Naive thymus-derived CD8-positive, alpha-beta T cell (primary cell): ENCODE results near the gene PSMD8. TPM values are rescaled to one million over a fixed set of nuclear protein-coding genes. Genes with fewer than 3 reads are reported as not detected.
A peak's percentile ranks its signal among the peaks of the same experiment; 100 is the strongest.

Source experiments
- ATAC-seq, 2 donors: fragments of 150-1000 bp; cut with Tn5 transposase in 1 of 2; sonication (Bioruptor Pico), chemical (Tn5 transposase) in 1 of 2; 1 replicate in 1 of 2; 2 replicates in 1 of 2; pipeline ENCODE4 v1.10.0; 2021; ENCODE audit warnings: mild to moderate bottlenecking in 2 of 2, moderate library complexity in 2 of 2
- POLR2A ChIA-PET: fragments of 350-600 bp; sonication (Branson Sonifier 250); formaldehyde crosslinking; loops from one replicate; lab custom pipeline; 2021; ENCODE audit warnings: antibody characterized with exemption; lab: Charles Lee
- DNase-seq, 10 donors: peaks; one replicate each; pipeline versions ENCODE4 v3.0.0 to v3.0.0-alpha.2; 2020 to 2022
- H3K27ac Mint-ChIP-seq, 10 donors: one replicate each; pipeline ENCODE4 v1.8.0; 2020 to 2022; ENCODE audit warnings: mild to moderate bottlenecking in 10 of 10, mixed read lengths in 10 of 10, moderate library complexity in 4 of 10, inconsistent platforms in 1 of 10
- H3K27me3 Mint-ChIP-seq, 5 donors: one replicate each; pipeline ENCODE4 v1.8.0; 2021 to 2022; ENCODE audit warnings: mixed read lengths in 5 of 5
- H3K36me3 Mint-ChIP-seq, 3 donors: one replicate each; pipeline ENCODE4 v1.8.0; 2020 to 2022; ENCODE audit warnings: mixed read lengths in 3 of 3, mild to moderate bottlenecking in 2 of 3, inconsistent platforms in 1 of 3
- H3K4me1 Mint-ChIP-seq, 4 donors: one replicate each; pipeline ENCODE4 v1.8.0; 2021 to 2022; ENCODE audit warnings: mixed read lengths in 4 of 4
- H3K4me3 Mint-ChIP-seq, 10 donors: one replicate each; pipeline ENCODE4 v1.8.0; 2020 to 2022; ENCODE audit warnings: mild to moderate bottlenecking in 10 of 10, mixed read lengths in 10 of 10, moderate library complexity in 6 of 10, inconsistent platforms in 1 of 10
- H3K9me3 Mint-ChIP-seq, 9 donors: one replicate each; pipeline ENCODE4 v1.8.0; 2020 to 2022; ENCODE audit warnings: mixed read lengths in 9 of 9, mild to moderate bottlenecking in 3 of 9, inconsistent platforms in 1 of 9, moderate library complexity in 1 of 9
- polyA plus RNA-seq, 3 donors: library from polyadenylated mRNA; unstranded; fragments of 300-500 nt; fragmentation: Illumina TruSeq; gene quantifications; one replicate each; pipeline ENCODE4 v1.2.3, GENCODE V29; 2021
- total RNA-seq, 8 experiments: library from RNA in 2 of 8; stranded (reverse) in 2 of 8; gene quantifications; one replicate each; pipeline ENCODE4 v1.2.3 and lab custom pipeline; 2021 to 2026

The PSMD8 gene
- total and polyA plus RNA-seq, 5 experiments from 2014 or later, result 73.8 to 139 (median 137) TPM

DNA sequence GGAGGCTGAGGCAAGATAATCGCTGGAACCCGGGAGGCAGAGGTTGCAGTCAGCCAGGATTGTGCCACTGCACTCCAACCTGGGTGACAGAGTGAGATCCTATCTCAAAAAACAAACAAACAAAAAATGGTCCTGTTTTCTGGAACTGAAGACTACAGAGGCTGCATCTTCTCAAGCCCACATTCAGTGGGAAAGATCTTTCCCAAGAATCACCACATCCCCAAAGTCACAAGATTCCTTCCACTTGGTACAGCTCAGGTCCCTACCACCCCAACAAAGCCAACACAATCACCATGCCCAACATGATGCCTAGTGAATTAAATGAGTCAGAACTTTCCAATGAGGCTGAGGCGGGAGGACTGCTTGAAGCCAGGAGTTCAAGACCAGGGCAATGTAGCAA, 23.5 kb upstream of the PSMD8 start:
- Mint-ChIP-seq H3K36me3 (peaks cover 0 to 3% (median 0%) of the 10 kb centered on the region in 3 donors), H3K4me1 (peaks cover 0 to 3% (median 0%) of the 10 kb centered on the region in 4 donors), H3K27ac (no peak overlapping the region), H3K9me3 (no peaks in the 10 kb centered on the region), H3K27me3 (peaks cover 0 to 1% (median 0%) of the 10 kb centered on the region in 5 donors), H3K4me3 (no peak overlapping the region)
- POLR2A ChIA-PET, result interaction anchor here (1.2 kb wide), 1 partner anchor 37 kb away, joined by 3 read pairs; the partner anchor contains the start of gene GGN
- DNase-seq (no peak), ATAC-seq (no peak)

GRCh38 chr19:38351865-38352395, 22.4 kb upstream of the PSMD8 start:
- Mint-ChIP-seq H3K4me1 (peaks cover 0 to 2% (median 0%) of the 10 kb centered on the region in 4 donors), H3K27me3 (peaks cover 0 to 2% (median 0%) of the 10 kb centered on the region in 5 donors), H3K36me3 (no peaks in the 10 kb centered on the region), H3K27ac (peak overlapping the region in 1 of 10 donors; percentile 17), H3K4me3 (no peak overlapping the region), H3K9me3 (no peaks in the 10 kb centered on the region)
- ATAC-seq (no peak), DNase-seq (no peak)
- POLR2A ChIA-PET, result interaction anchor here (0.7 to 1.2 kb wide), 2 partner anchors 36 to 160 kb away, joined by 3 read pairs; partner anchors contain the start of gene GGN

DNA sequence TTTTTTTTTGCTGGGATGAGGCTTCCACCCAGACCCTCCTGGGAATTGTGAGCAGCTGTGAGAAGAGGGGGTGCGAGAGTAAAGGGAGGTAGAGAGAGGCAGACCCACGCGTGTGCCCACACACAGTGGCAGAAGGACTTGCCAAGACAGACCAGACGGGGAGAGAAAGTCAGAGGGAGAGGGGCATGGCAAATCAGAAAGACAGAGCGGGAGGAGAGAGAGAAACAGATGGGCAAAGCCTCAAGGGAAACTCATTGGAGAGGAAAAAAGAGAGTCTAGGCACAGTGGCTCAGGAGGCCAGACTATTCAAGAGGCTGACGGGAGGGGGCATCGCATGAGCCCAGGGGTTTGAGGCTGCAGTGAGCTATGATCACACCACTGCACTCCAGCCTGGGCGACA, 21.8 kb upstream of the PSMD8 start:
- H3K9me3 Mint-ChIP-seq, result no peaks in the 10 kb centered on the region
- H3K4me1 Mint-ChIP-seq, result peaks cover 0 to 2% (median 0%) of the 10 kb centered on the region in 4 donors
- no peak overlapping the region for H3K27ac Mint-ChIP-seq
- no peak for DNase-seq
- peaks cover 0 to 2% (median 0%) of the 10 kb centered on the region in 5 donors for H3K27me3 Mint-ChIP-seq
- H3K4me3 Mint-ChIP-seq, result no peak overlapping the region
- ATAC-seq, result no peak
- POLR2A ChIA-PET, result no interaction called here
- H3K36me3 Mint-ChIP-seq, result no peaks in the 10 kb centered on the region

GRCh38 chr19:38355728-38356725, 18.3 kb upstream of the PSMD8 start:
- POLR2A ChIA-PET, result no interaction called here
- H3K36me3 Mint-ChIP-seq, result no peaks in the 10 kb centered on the region
- H3K27ac Mint-ChIP-seq, result peak overlapping the region in 2 of 10 donors; percentile 36 to 44
- no peaks in the 10 kb centered on the region for H3K9me3 Mint-ChIP-seq
- no peak for ATAC-seq
- H3K4me3 Mint-ChIP-seq, result no peak overlapping the region
- DNase-seq, result no peak
- peaks cover 3 to 11% (median 6%) of the 10 kb centered on the region in 4 donors for H3K4me1 Mint-ChIP-seq
- H3K27me3 Mint-ChIP-seq, result peaks cover 0 to 7% (median 2%) of the 10 kb centered on the region in 5 donors

- no peak overlapping the region for H3K27ac Mint-ChIP-seq
- peaks cover 0 to 10% (median 2%) of the 10 kb centered on the region in 5 donors for H3K27me3 Mint-ChIP-seq
- H3K4me3 Mint-ChIP-seq, result no peak overlapping the region
- no peak for ATAC-seq
- DNase-seq, result no peak
- POLR2A ChIA-PET, result no interaction called here
- peaks cover 10 to 18% (median 12%) of the 10 kb centered on the region in 4 donors for H3K4me1 Mint-ChIP-seq
- no peaks in the 10 kb centered on the region for H3K36me3 Mint-ChIP-seq
- no peaks in the 10 kb centered on the region for H3K9me3 Mint-ChIP-seq
Measured at GRCh38 chr19:38358071-38358470, 16.3 kb upstream of the PSMD8 start.

- H3K4me1 Mint-ChIP-seq, result peaks cover 12 to 18% (median 13%) of the 10 kb centered on the region in 4 donors
- no peaks in the 10 kb centered on the region for H3K36me3 Mint-ChIP-seq
- peaks cover 0 to 10% (median 2%) of the 10 kb centered on the region in 5 donors for H3K27me3 Mint-ChIP-seq
- POLR2A ChIA-PET, result interaction anchor here (0.6 to 1.0 kb wide), 2 partner anchors 10 to 161 kb away, joined by 3 read pairs; no protein-coding TSS in a partner anchor
- peak overlapping the region in 1 of 10 donors; percentile 59 for H3K27ac Mint-ChIP-seq
- DNase-seq (no peak), ATAC-seq (no peak)
- no peaks in the 10 kb centered on the region for H3K9me3 Mint-ChIP-seq
- peak overlapping the region in 6 of 10 donors; percentile 22 to 86 (median 68) for H3K4me3 Mint-ChIP-seq
Measured at GRCh38 chr19:38359242-38360021, 14.9 kb upstream of the PSMD8 start.

DNA sequence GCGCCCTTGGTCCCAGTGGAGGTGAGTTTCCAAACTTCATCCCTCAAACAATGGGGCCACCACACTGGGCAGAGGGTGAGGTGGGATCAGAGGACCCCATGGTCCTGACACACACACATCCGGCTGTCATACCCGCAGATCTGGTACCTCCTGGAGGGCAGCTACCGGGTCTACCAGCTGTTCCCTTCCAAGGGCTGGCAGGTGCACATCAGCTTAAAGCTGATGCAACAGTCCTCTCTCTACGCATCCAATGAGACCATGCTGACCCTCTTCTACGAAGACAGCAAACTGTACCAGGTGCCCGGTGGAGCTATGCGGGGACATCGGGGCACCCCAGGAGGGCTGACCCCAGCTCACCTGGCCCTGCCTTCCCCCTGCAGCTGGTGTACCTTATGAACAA, 14.0 kb upstream of the PSMD8 start:
- H3K4me3 Mint-ChIP-seq, result peak overlapping the region in 8 of 10 donors; percentile 68 to 90 (median 85)
- no peaks in the 10 kb centered on the region for H3K9me3 Mint-ChIP-seq
- DNase-seq (no peak), ATAC-seq (no peak)
- H3K27ac Mint-ChIP-seq, result peak overlapping the region in 2 of 10 donors; percentile 48 to 75
- H3K4me1 Mint-ChIP-seq, result peaks cover 12 to 18% (median 13%) of the 10 kb centered on the region in 4 donors
- H3K27me3 Mint-ChIP-seq, result peaks cover 0 to 10% (median 2%) of the 10 kb centered on the region in 5 donors
- no peaks in the 10 kb centered on the region for H3K36me3 Mint-ChIP-seq
- POLR2A ChIA-PET, result interaction anchor here (0.6 to 1.0 kb wide), 2 partner anchors 9 to 95 kb away, joined by 3 read pairs; no protein-coding TSS in a partner anchor

DNA sequence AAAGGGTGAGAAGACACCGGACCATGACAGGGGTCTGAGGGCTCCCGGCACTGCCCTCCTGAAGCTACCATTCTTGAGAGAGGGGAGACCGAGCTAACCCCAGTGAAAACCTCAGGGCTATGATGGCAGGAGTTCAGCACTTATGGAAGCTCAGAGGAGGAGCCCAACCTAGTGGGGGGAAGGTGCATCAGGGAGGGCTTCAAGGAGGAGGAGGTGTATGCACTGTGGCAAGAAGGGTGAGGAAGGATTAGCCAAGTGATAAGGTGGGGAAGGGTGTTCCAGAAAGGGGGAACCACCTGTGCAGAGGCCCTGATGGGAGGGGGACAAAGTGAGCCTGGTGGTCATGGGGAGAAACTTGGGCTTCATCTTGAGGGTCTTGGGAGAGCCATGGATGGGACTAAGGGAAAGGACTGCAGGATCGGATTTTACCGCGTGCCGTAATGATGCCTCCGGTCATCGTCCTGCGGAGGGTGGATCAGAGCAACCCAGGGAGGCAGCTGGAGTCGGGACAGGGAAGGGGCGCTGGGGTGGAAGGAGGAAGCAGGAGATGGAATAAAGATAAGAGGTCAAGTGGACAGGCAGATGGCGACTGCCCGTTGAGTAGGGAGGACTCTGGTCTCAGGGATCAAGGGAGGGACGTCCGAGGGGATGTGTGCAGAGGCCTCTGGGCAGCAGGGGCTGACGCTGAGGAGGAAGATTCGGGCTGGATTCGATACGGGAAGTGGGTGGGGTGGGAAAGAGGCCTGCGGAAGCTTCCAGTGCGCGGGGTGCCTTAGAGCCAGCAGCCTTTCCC, 13.3 kb upstream of the PSMD8 start:
- no peaks in the 10 kb centered on the region for H3K36me3 Mint-ChIP-seq
- no peak for DNase-seq
- POLR2A ChIA-PET, result interaction anchor here (0.5 to 1.0 kb wide), 3 partner anchors 8 to 117 kb away, joined by 3 read pairs; no protein-coding TSS in a partner anchor

DNA sequence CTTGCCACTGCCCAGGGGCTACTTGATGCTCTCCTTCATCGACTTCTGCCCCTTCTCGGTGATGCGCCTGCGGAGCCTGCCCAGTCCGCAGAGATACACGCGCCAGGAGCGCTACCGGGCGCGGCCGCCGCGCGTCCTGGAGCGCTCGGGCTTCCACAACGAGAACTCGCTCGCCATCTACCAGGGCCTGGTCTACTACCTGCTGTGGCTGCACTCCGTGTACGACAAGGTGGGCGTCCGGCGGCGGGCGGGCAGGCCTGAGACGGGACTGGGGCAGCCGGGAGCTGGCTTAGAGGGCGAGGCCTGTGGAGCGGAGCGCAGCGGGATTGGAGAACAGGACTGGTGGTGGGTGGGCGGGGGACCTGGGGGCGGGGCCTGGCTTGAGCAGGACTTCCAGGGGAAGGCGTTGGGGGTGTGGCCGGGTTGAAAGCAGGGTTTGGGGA, 12.7 kb upstream of the PSMD8 start:
- peak; percentile 30 to 71 (median 40) for DNase-seq
- peak; percentile 75 to 80 for ATAC-seq
- Mint-ChIP-seq H3K27ac (no peak overlapping the region), H3K27me3 (peaks cover 0 to 13% (median 2%) of the 10 kb centered on the region in 5 donors), H3K4me1 (peaks cover 12 to 18% (median 13%) of the 10 kb centered on the region in 4 donors), H3K9me3 (no peaks in the 10 kb centered on the region), H3K36me3 (no peaks in the 10 kb centered on the region), H3K4me3 (peak overlapping the region; percentile 68 to 90 (median 84))
- POLR2A ChIA-PET, result interaction anchor here (0.5 kb wide), 1 partner anchor 118 kb away, joined by 3 read pairs; no protein-coding TSS in a partner anchor

More for the DNA sequence above, 13.3 kb upstream of the PSMD8 start:
- peaks cover 0 to 11% (median 0%) of the 10 kb centered on the region in 5 donors for H3K27me3 Mint-ChIP-seq
- H3K4me1 Mint-ChIP-seq, result peaks cover 12 to 18% (median 13%) of the 10 kb centered on the region in 4 donors
- H3K4me3 Mint-ChIP-seq, result peak overlapping the region; percentile 68 to 90 (median 82)
- H3K9me3 Mint-ChIP-seq, result no peaks in the 10 kb centered on the region
- H3K27ac Mint-ChIP-seq, result peak overlapping the region in 3 of 10 donors; percentile 48 to 86 (median 75)
- ATAC-seq, result peak in 1 of 2 donors; percentile 3

GRCh38 chr19:38362076-38362945, 12.1 kb upstream of the PSMD8 start:
- Mint-ChIP-seq H3K4me1 (peaks cover 12 to 18% (median 13%) of the 10 kb centered on the region in 4 donors), H3K36me3 (no peaks in the 10 kb centered on the region)
- POLR2A ChIA-PET, result interaction anchor here (0.5 to 0.9 kb wide), 3 partner anchors 25 to 1524 kb away, joined by 3 to 6 read pairs (median 3); partner anchors contain the start of genes GGN and ZNF790

More at GRCh38 chr19:38362076-38362945, 12.1 kb upstream of the PSMD8 start:
- no peaks in the 10 kb centered on the region for H3K9me3 Mint-ChIP-seq
- DNase-seq, result peak; percentile 18 to 79 (median 42)
- peak overlapping the region; percentile 68 to 90 (median 84) for H3K4me3 Mint-ChIP-seq
- H3K27me3 Mint-ChIP-seq, result peaks cover 0 to 17% (median 2%) of the 10 kb centered on the region in 5 donors
- peak overlapping the region in 2 of 10 donors; percentile 29 to 66 for H3K27ac Mint-ChIP-seq
- peak; percentile 57 to 65 for ATAC-seq
